M059J (cell line): ENCODE measurements around the gene EMID1. TPM values are rescaled to one million over a fixed set of nuclear protein-coding genes. Genes with fewer than 3 reads are reported as not detected.

Experiments
- DNase-seq: peaks from one replicate; pipeline ENCODE4 v3.0.0-alpha.2; 2012; ENCODE audit warnings: low read depth
- total RNA-seq: library from RNA; depleted of rRNA; stranded (reverse); fragments of >200 nt; shearing (Covaris generic); gene quantifications from 2 replicates; pipeline ENCODE4 v1.2.3, GENCODE V29; 2014; rRNA removed

Gene EMID1
- 0.07 TPM in 1 of 2 replicates, not detected in the other for total RNA-seq

- no peak for DNase-seq
These were observed at the start of gene EMID1 for GRCh38 chr22:29205594-29206371. Gene EMID1, plus strand, starts transcription at chr22:29205896. Its CDS starts 143 bp downstream, at chr22:29206039.

- DNase-seq: no peak
These were observed 49.7 kb upstream of the EMID1 start for GRCh38 chr22:29155966-29156365.

GRCh38 chr22:29156507-29156906 lies 49.2 kb upstream of the EMID1 start:
- no peak for DNase-seq

GRCh38 chr22:29157759-29158535 lies 47.7 kb upstream of the EMID1 start:
- DNase-seq: peak; percentile 7

GRCh38 chr22:29158546-29158945 lies 47.1 kb upstream of the EMID1 start:
- DNase-seq: peak; percentile 34

GRCh38 chr22:29163808-29164207 lies 41.9 kb upstream of the EMID1 start:
- DNase-seq: no peak

- no peak for DNase-seq
These were observed 40.2 kb upstream of the EMID1 start for GRCh38 chr22:29165321-29166060.

- DNase-seq: no peak
These were observed 39.5 kb upstream of the EMID1 start for GRCh38 chr22:29166180-29166579.

GRCh38 chr22:29167032-29167911 lies 38.4 kb upstream of the EMID1 start:
- DNase-seq: peak; percentile 48

GRCh38 chr22:29171721-29172120 lies 34.0 kb upstream of the EMID1 start:
- DNase-seq: no peak

GRCh38 chr22:29172216-29172615 lies 33.5 kb upstream of the EMID1 start:
- DNase-seq: no peak

GRCh38 chr22:29175312-29175835 lies 30.3 kb upstream of the EMID1 start:
- no peak for DNase-seq

- no peak for DNase-seq
These were observed 21.5 kb upstream of the EMID1 start for GRCh38 chr22:29183971-29184848.

- DNase-seq: no peak
These were observed 20.7 kb upstream of the EMID1 start for GRCh38 chr22:29184849-29185490.

GRCh38 chr22:29186302-29186701 lies 19.4 kb upstream of the EMID1 start:
- DNase-seq: no peak

GRCh38 chr22:29187831-29188230 lies 17.9 kb upstream of the EMID1 start:
- no peak for DNase-seq

- no peak for DNase-seq
These were observed 15.6 kb upstream of the EMID1 start for GRCh38 chr22:29190051-29190450.

GRCh38 chr22:29190918-29191317 lies 14.8 kb upstream of the EMID1 start:
- no peak for DNase-seq

- DNase-seq: no peak
These were observed 12.7 kb upstream of the EMID1 start for GRCh38 chr22:29193021-29193420.
